C1 segment of cervical spinal cord (tissue), 14 donors: ENCODE results near the gene CTF1.
"Not testable (repeated sequence)": the region's sequence is repeated elsewhere in the genome, so short reads cannot be mapped to it uniquely, and the experiment has no call there.

ENCODE experiments used
- DNase-seq, 14 donors: peaks; one replicate each; lab custom pipeline; 2025; lab: John Stamatoyannopoulos, UW

Gene CTF1, protein sequence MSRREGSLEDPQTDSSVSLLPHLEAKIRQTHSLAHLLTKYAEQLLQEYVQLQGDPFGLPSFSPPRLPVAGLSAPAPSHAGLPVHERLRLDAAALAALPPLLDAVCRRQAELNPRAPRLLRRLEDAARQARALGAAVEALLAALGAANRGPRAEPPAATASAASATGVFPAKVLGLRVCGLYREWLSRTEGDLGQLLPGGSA

DNA sequence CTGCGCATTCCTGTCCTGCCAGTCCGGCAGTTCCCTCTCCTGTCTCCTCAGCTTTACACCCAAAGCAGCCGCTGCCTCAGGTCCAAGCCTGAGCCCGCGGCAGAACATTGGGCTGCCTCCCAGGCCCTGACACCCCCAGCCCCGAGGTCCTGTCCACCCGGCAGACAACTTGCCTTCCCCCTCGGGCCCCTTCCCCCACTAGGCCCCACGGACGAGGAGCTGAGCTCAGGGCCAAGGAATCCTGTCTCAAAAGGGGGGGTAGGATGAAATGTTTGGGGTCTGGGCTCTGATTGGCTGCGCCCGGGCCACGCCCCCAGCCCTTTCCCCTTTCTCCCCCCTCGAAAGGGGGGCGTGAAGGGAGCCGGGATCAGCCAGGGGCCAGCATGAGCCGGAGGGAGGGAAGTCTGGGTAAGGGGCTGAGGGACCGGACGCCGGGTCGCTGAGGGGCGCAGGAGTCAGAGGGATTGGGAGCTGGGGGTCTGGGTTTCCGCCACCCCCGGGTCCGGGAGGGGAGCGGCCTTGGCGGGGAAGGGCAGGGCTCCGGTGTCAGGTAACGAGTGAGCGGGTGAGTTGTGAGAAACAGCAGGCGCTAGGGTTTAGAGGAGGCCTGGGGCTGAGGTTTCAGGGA is at the start of gene CTF1:
Gene CTF1, plus strand, starts transcription at position 354 of the 628 bp plus-strand sequence. Its CDS starts 30 bp downstream, at position 384.
- DNase-seq: peak in 12 of 14 donors; percentile 9 to 81 (median 62)

DNA sequence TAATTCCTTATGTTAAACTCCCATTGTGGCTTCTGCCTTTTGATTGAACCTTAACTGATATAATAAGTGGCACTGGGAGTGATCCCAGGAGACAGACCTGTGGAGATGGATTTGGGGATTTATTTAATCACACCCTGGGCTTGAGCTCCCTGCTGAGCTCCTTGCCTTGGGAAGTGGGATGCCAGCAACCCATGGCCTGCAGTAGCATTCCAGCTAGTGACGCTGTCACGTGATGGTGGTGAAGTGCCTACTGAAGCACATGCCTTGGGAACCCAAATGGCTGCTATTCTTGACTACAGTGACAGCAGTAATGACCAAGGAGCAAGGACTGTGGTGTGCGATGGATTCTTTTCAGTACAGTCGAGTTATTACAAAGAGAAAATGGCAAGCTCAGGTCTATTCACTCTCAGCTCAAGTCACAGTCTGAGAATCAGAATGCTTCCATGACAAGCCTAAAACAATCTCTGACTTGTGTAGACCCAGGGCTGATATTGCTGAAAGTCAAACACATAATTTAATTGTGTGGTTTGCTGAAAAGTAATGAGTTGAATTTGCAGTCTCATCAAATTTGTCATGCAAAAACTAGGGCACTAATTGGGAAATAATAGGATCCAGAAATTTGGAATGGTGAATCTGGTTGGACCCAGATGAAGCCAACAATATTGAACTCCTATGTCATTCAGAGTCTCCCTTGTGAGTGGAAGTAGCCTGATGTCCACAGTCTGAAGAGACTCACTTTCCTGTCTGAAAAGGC is 49.6 kb upstream of the CTF1 start:
- no peak for DNase-seq

DNA sequence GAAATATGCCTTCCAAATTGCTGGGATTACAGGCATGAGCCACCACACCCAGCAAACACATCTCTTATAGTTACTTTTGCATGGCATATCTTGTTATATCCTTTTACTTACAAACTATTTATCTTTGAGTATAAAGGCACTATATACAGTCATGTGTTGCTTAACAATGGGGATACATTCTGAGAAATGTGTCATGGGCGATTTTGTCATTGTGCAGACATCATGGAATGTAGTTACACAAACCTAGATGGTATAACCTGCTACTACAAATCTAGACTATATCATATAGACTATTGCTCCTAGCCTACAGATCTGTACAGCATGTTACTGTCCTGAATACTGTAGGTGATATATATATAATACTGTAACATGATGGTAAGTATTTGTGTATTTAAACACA is 46.2 kb upstream of the CTF1 start:
- DNase-seq: no peak

DNA sequence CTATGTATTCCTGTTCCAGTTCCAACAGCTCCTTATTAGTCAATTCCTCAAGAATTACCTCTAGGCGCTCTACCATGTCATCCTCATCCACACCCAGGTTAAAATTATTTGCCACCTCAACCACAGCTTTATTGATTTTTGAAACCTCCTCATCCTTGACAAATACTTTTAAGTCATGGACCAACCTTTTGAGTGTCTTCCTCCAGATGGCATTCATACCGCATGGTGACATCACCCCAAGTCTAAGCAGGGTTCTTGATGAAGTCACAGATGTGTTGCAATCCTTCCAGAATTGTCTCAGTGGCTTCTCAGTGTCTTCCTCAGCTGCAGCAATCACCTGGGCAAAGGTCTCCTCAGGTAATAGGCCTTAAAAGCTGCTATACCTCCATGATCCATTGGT is 42.7 kb upstream of the CTF1 start:
- DNase-seq: no peak

DNA sequence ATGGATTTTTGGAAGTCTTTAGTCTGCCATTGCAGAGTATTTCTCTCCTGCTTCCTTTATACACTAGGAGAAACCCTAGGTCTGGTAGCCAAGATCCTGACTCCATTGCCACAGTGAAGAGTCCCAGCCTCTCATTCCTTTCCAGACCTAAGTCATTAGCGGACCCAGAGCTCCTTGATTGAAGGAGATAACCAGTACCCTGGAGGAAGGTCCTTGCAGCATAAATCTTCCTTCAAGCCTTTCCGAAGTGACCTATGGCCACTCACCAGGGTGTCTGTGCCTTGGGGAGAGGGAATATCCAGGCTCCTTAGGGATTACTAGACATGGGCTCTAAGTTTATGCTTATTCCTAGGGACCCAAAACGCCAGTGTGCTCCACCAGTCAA is 38.3 kb upstream of the CTF1 start:
- no peak for DNase-seq

DNA sequence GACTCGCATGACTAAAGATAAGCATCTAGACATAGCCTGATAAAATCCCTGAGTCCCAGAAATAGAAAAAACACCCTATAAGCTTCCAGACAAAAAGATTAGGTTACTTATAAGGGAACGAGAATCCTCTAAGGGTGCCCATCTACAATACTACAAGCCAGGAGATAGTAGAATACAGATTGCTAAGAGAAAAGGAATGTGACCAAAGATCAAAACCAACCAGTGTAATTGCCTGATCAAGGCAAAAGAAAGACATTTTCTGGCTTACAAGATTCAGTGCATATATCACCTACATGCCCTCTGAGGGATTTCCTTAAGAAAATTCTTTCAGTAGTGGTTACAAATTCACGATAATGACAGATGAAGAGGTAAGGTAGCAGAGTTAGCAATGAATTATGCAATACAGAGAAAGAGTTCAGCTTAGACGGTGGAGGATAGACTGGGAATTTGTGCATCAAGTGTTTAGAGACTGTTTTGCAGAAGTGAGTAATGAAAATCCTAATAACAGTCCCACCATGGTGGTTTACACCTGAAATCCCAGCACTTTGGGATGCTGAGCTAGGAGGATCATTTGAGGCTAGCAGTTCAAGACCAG is 37.5 kb upstream of the CTF1 start:
- no peak for DNase-seq

DNA sequence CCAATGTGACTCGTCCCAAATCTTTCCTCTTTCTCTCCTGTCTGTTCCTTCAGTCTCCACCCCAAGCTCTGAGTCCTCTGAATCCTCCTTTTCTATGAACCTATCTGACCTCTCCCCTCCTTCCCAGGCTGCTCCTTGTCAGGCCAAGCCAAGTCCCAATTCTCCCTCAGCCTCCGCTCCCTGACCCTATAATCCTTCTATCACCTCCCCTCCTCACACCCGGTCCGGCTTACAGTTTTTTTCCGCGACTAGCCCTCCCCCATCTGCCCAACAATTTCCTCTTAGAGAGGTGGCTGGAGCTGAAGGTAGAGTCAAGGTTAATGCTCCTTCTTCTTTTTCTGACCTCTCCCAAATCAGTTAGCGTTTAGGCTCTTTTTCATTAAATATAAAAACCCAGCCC is 35.7 kb upstream of the CTF1 start:
- not testable (repeated sequence) for DNase-seq

DNA sequence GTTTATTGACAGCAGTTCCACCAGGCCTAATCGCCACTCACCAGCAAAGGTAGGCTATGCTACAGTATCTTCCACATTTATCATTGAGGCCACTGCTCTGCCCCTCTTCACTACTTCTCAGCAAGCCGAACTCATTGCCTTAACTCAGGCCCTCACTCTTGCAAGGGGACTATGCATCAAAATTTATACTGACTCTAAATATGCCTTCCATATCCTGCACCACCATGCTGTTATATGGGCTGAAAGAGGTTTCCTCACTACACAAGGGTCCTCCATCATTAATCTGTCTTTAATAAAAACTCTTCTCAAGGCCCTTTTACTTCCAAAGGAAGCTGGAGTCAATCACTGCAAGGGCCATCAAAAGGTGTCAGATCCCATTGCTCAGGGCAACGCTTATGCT is 33.2 kb upstream of the CTF1 start:
- DNase-seq: not testable (repeated sequence)

DNA sequence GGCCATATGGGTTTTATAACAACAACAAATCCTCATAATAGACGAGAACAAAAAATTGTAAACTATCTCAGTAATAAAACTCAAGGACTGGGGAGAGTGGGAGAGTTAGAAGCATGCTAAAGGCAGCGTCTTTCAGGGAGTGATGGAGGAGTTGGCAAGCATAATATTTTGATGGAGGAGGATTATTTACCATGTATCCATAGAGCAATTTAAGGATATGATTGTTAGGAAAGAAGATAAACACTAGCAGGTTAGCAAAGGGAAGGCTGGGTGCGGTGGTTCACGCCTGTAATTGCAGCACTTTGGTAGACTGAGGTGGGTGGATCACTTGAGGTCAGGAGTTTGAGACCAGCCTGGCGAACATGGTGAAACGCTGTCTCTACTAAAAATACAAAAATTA is 30.4 kb upstream of the CTF1 start:
- DNase-seq: no peak

DNA sequence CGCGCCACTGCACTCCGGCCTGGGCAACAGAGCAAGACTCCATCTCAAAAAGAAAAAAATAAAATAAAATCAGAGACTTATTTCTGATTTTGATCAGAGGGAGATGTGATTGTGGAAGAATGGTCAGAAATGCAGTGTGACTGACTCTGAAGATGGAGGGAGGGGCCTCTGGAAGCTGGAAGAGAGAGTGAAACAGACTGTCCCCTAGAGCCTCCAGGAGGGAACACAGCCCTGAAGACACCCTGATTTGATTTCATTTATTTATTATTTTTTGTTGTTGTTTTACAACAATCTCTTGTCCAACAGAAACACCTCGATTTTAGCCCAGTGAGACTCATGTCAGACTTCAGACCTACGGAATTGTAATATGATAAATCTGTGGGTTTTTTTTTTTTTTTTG is 28.7 kb upstream of the CTF1 start:
- no peak for DNase-seq

DNA sequence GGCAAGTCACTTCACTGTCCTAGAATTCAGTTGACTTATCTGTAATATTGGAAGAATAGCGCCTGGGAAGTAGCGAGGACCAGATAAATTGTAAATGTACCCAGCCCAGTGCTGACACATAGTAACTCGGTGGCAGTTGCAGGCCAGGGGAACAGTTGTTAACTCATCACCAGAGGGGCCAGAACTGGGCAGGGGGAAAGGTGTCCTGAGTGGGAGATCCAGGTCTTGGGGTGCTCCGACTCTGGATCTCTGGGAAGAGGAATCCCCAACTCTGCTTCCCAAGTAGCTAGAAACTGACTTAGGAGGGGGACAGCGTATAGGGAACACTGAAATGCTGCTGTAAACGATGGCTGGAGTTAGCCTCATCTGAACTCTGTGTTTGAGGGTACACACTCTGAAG is 25.5 kb upstream of the CTF1 start:
- DNase-seq: no peak

DNA sequence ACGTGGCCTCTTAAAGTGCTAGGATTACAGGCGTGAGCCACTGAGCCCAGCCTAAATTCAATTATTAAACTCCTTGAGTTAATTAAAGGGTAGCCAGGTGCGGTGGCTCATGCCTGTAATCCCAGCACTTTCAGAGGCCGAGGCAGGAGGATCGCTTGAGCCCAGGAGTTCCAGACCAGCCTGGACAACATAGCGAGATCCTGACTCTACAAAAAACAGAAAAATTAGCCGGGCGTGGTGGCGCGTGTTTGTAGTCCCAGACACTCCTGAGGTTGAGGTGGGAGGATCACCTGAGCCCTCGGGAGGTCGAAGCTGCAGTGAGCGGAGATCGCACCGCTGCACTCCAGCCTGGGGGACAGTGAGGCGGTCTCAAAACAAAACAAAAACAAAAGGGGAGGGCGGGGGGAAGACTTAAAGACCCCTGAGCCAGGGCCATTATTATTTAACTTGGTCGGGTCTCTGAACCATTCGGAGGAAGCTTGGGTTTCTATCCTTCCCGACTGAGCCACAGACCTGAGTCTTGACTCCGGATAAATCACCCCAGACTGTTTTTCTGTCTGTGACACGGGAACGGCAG is 22.1 kb upstream of the CTF1 start:
- DNase-seq: no peak

DNA sequence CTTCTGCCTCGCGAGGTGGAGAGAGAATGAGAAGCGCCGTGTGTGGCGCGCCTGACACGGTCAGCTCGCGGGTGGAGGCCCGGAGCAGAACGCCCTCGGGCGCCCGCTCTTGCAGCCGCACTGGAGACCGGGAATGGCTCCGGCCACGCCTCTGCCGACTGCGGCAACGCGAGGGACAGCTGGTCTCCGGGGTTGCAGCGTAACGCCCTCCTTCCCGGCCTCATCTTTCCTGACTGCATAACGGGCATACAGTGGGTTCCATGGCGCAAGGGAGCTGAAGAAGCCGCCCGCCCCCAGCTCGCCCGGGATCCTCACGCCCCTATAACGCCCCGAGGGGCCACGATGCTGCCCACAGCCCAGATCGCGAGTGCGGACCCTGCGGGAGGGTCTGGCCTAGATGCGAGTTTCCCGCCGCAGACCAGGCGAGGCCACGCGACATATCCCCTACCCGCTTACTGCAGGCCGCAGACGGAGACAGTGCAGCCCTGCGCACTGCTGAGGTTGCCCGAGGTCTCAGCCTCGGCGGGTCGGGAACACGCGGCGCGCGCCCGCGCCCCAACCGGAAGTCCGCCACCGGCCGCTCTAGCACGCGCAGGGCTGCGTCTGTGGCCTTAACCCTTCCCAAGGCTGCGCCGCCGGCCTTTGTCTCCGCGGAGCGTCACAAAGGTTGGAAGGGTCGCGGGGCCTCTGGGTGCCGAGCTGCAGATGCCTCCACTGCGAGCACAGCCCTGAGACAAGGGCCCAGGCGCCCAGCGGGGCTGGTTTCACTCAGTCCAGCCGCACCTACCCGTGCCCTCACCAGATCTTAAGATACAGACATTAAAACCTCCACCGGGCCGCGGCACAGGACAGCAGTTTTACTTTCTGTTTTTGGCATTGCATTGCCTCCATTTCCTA is 21.3 kb upstream of the CTF1 start:
- DNase-seq: peak; percentile 35 to 92 (median 81)

DNA sequence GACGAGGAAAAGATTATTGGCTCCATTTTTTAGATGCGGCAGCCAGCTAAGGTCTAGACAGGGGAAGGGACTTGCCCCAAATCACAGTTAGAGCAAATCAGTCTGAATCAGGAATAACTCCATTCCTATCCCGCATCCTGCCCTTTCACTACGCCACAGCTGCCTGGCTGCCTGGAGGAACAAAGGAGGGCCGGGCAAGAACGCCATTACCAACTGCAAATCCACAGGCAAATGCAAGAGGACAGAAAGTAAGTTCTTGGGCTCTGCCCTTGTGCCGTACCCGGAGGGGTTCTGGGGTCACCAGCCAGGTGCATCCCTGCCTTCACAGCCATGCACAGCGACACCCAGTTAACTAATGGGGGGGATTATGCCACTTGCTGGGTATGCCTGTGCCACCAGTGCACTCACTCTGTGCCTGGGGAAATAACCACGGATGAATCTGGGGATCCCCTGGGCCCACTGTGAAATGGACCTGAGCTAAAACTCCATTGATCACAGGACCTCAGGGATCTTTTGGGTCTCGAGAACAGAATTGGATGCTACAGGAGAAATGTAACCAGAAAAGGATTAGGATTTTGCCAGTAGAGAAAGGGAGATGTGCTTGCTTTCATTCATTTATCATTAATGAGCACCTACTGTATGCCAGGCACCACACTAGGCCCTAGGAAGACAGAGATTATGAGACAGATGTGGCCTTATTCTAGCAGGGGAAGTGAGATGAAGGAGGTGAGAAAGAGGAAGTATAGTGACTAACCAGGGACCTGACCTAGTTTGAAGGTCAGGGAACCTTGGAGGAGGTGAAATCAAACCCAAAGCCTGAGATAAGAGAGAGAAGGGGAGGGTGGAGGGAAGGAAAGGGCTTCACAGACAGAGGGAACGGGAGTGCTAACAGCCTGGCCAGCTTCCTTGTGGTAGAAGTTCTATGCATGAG is 20.3 kb upstream of the CTF1 start:
- DNase-seq: peak in 8 of 14 donors; percentile 6 to 44 (median 29)

DNA sequence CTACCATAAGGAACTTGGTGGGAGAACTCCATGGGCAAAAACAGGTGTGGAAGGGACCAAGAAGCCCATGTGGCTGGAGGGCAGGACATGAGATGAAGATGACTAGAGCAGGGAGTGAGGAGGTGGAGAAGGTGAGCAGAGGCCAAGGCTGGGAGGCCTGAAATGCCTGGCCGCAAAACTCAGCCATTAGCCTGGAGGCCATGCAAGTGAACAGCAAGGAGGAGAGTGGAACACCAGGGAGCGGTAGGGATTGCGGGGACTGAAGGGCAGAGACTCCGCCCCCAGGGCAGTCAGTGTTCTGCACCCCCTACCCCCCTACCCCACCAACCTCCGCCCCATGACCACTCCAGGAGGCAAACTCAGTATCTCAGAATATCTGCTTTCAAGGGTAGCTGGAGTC is 19.5 kb upstream of the CTF1 start:
- DNase-seq: no peak

DNA sequence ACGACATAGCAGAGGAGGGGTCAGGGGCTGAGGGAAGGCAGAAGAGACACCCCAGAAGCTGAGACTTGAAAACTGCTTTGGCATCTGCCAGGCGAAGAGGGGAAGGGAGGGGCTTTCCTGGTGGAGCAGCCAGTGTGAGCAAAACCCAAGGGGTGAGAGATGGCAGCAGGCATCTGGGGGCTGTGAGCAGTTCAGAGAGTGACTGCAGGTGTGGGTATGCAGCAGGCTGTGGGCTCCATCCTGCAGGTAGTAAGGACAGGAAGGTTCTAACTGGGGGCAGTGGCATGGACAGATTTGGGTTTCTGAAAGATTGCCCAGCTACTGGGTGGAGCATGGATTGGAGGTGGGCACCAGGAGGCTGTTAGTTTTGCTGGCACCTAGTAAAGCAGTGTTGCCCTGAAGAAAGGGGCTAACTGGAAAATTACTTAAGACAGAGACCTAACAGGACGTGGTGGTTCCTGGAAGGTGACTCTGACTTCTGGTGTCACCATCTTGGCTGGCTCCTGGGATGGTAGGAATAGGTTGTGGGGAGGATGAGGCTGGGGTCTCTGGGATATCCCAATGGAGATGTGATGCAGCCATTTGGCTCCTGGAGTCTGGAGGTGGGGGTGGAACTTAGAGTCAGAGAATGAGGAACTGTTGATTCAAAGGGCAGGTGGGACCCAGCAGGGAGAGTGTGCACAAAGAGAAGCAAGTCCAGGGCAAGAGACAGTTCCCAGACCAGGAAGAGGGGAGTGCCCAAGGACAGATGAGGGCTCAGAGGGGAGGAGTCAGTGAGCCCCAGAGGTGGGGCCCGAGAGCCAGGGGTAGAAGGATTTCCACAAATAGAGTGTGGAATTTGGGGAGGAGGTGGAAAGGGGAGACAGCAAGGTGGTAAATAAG is 13.7 kb upstream of the CTF1 start:
- DNase-seq: no peak

DNA sequence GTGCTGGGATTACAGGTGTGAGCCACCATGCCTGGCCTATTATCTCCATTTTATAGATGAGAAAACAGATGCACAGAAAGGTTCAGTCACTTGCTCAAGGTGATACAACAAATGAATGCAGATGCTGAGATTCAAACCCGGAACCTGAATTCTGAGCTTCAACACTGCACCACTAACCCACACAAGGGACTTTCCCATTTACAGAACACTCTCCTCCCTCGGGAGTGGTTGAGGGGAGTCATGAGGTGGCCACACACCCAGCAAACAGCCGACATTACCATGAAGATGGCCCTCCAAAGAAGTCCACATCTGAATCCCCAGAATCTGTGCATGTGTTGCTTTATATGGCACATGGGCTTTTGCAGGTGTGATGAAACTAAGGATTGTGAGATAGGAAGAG is 11.7 kb upstream of the CTF1 start:
- no peak for DNase-seq

DNA sequence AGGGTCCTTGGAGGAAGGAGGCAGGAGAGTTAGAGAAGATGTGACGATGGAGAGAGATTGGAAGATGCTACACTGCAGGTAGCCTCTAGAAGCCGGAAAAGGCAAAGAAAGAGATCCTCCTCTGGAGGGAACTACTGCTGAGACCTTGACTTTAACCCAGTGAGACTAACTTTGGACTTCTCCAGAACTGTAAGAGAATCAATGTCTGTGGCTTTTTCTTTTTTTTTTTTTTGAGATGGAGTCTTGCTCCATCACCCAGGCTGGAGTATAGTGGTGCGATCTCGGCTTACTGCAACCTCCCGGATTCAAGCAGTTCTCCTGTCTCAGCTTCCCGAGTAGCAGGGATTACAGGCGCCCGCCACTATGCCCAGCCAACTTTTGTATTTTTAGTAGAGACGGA is 11.2 kb upstream of the CTF1 start:
- no peak for DNase-seq

DNA sequence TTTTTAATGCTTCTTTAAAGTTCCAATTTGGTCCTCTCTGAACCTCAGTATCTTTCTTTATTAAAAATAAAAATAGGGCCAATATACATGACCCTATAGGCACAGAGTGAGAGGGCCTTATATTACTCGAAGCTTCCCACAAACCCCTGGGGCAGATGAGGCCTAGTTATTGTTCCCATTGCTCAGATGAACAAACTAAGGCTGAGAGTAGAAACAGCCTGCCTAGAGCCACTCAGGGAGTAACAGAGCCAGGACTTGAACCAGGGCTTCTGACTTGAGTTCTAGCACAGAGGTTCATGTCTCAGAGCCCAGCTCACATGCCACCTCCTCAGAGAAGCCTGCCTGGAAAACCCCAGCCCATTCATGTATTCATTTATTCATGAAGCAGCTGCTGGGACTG is 10.3 kb upstream of the CTF1 start:
- no peak for DNase-seq
